Omental fat pad (tissue), 4 donors: ENCODE results near the gene DCHS2. TPM values are rescaled to one million over a fixed set of nuclear protein-coding genes. Genes with fewer than 3 reads are reported as not detected.

ENCODE experiments used
- ATAC-seq: fragments of 150-250 bp; one replicate; pipeline ENCODE4 v1.9.1; 2016; ENCODE audit warnings: mild to moderate bottlenecking, moderate library complexity; ENCODE audit not compliant: low FRiP score
- DNase-seq: peaks from one replicate; pipeline ENCODE4 v3.0.0-alpha.2; 2019; ENCODE audit warnings: low spot score
- total RNA-seq, 4 donors: library from RNA; depleted of rRNA; stranded (reverse); fragments of >200 nt; gene quantifications; one replicate each; pipeline ENCODE4 v1.1.0, GENCODE V29; 2016
- TF ChIP-seq, protein P1 (sequence below), 3 donors: fragments of 450-650 bp; IDR thresholded peaks; one replicate each; pipeline ENCODE4 v1.5.1; 2016 to 2017; ENCODE audit warnings: antibody characterized with exemption in 3 of 3, mild to moderate bottlenecking in 3 of 3, moderate library complexity in 2 of 3

The DCHS2 gene
- total RNA-seq, 4 donors from 2014 or later, result 0.06 to 2.0 (median 0.72) TPM

DNA sequence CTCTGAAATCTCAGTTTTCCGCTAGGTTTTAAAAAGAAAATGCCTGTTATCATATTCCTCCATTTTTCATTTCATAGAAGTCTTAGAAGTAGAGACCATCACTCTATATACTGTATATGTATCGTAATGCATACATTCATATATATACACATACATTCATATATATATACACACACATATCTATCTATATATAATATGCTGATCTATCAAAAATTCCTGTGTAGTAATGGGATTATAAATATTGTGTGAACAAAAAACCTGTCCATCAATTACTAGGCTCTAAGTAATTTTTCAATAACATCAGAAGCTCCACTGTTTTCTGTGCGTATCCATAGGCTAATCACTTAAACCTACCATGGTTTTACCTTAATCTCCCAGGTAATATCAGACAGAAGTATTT lies 150.2 kb downstream of the DCHS2 start:
- TF ChIP-seq, protein P1, sequence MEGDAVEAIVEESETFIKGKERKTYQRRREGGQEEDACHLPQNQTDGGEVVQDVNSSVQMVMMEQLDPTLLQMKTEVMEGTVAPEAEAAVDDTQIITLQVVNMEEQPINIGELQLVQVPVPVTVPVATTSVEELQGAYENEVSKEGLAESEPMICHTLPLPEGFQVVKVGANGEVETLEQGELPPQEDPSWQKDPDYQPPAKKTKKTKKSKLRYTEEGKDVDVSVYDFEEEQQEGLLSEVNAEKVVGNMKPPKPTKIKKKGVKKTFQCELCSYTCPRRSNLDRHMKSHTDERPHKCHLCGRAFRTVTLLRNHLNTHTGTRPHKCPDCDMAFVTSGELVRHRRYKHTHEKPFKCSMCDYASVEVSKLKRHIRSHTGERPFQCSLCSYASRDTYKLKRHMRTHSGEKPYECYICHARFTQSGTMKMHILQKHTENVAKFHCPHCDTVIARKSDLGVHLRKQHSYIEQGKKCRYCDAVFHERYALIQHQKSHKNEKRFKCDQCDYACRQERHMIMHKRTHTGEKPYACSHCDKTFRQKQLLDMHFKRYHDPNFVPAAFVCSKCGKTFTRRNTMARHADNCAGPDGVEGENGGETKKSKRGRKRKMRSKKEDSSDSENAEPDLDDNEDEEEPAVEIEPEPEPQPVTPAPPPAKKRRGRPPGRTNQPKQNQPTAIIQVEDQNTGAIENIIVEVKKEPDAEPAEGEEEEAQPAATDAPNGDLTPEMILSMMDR (IDR thresholded peaks at IDR 0.05), result no peak
- DNase-seq, result no peak
- no peak for ATAC-seq

DNA sequence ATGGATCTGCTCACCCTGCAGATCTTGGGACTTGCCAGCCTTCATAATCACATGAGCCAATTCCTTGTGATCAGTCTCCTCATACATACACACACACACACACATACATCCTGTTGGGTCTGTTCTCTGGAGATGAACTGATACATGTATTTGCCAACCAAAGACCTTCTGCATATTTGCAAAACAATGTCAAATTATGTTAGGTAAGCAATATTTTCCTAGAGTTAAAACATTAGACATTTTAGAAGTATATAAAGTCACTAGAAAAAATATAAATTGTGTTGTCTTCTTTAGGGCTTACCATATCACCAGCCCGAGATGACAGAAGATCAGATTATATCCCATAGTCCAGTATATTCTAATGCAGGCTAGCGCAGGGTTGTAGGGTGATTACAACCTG lies 156.0 kb downstream of the DCHS2 start:
- DNase-seq, result no peak
- ATAC-seq, result no peak
- TF ChIP-seq, protein P1 (IDR thresholded peaks at IDR 0.05), result no peak

DNA sequence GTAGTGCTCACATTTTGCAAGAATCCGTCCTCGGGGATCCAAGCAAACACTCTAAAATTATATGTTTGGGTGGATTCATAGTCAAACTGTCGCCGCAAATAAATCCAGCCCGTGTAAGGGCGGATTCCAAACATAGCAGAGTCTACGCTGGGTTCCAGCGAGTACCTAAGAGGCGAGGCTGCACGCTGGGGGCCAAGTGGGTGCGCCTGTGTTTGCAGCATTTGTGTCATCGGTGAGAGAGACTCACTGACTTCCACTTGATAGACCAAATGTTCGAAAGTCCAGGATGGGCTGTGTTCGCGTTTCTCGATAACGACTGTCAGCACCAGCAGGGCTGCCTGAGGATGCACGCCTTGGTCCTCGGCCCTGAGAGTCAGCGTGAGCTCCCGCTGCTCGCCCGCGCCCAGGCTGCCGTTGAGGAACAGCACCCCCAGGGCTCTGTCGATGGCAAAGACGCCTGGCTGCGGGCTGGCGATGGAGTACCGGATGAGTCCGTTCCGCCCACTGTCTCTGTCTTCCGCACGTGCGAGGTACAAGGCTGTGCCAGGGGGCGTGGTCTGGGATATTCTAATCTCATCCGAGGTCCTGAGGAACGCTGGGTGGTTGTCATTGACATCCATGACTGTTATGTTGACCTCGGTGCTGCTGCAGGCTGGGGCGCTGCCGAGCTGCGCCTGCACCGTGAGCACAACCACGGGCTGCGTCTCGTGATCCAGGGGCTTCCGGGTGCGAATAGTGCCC lies 158.7 kb downstream of the DCHS2 start:
- peak; percentile 23 for DNase-seq
- TF ChIP-seq, protein P1 (IDR thresholded peaks at IDR 0.05), result no peak
- peak; percentile 69 for ATAC-seq

DNA sequence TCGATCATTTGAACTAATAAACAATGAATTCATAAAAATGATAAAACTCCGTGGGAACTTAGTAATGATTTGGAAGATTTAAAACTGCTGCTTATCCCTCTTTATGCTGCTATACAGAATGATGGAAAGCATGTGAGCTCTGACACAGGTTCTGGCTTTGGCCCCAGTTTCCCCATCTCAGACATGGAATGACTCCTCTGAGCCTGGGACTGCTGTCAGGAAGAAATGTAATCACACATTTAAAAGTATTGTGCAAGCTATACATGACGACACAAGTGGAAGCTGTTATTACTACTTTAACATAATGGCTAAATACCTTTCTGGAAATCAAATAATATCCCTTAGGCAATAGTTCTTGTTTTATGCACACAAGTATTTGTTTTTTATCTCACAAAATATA lies 161.7 kb downstream of the DCHS2 start:
- DNase-seq (no peak), ATAC-seq (peak; percentile 80)
- TF ChIP-seq, protein P1 (IDR thresholded peaks at IDR 0.05), result no peak

DNA sequence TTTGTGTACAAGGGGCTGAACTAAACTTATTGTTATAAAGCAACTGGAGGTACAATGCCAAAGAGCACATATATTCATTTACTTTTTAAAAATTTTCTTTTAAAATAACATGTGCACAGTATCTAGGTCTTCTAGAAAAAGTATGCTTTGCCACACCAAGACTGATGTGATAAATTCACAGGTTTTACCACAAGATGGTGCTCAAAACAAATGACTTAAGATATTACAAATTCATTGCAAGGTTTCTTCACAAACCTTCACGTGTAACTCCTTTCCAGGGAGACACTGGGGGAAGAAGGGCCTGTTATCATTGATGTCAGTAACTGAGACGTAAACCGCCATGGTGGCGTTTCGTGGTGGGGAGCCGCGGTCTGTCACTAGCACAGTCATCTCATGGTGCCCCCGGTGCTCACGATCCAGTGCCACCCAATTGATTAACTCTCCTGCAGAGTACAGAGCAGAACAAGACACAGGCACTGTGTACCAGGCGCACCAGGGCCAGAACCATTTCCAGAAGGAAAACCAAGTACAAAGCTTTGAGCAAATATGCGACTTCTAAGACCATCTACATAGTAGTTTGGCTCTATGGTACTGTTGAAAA lies 162.2 kb downstream of the DCHS2 start:
- TF ChIP-seq, protein P1 (IDR thresholded peaks at IDR 0.05), result no peak
- no peak for DNase-seq
- ATAC-seq, result no peak

DNA sequence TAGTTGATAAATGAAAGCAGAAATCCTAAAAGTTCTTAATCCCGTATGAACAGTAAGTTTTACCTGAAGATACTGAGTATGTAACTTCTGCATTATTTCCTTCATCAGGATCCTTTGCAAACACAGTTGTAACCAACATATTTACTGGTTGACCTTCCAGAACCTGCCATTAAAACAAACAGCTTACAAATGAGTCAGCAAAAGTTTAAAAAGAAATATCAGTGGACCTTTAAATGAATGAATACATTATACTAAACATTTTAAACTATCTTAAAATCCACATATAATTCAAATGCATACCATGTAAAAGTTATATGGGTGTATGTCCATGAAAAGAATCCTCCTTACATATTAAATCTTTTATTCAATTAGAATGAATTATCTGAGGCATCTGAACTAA lies 163.6 kb downstream of the DCHS2 start:
- no peak for ATAC-seq
- DNase-seq, result no peak
- TF ChIP-seq, protein P1 (IDR thresholded peaks at IDR 0.05), result no peak

DNA sequence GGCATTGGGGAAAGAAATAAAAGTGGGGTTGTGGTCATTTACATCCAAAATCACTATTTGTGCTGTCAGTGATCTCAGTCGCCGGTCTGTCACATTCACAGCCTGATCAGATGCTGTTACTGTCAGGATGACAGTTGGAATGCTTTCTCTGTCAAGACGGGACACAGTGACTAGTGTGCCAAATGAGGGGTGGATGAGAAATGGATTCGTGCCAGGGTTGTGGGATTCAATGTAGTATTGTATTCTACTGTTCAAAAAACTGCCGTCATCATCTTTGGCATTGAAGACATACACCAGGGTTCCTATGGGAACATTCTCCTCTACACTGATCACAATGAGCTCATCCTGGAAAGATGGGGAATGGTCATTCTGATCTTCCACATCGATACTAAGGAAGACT lies 171.1 kb downstream of the DCHS2 start:
- ATAC-seq (no peak), DNase-seq (no peak)
- TF ChIP-seq, protein P1 (IDR thresholded peaks at IDR 0.05), result no peak
